K562 (cell line): ENCODE results near the gene VWA7. TPM values are rescaled to one million over a fixed set of nuclear protein-coding genes. Genes with fewer than 3 reads are reported as not detected.

Source experiments
- BMI1 ChIP-seq: fragments of 150-350 bp; IDR thresholded peaks from 2 replicates; pipeline ENCODE4 v1.6.1; 2014; ENCODE audit warnings: low read length
- CBFA2T2 ChIP-seq: fragments of 450-650 bp; conservative IDR thresholded peaks from 2 replicates; pipeline ENCODE4 v1.6.1; 2017; ENCODE audit warnings: mild to moderate bottlenecking
- CBX2 ChIP-seq: fragments of 200-600 bp; sonication (generic); IDR thresholded peaks from one replicate; pipeline ENCODE4 v1.6.1; 2012; ENCODE audit warnings: mild to moderate bottlenecking, low read length, inconsistent platforms; ENCODE audit not compliant: insufficient read depth, poor library complexity, severe bottlenecking
- CREBBP ChIP-seq: IDR thresholded peaks from one replicate; pipeline ENCODE4 v1.6.1; 2012; ENCODE audit warnings: low read depth, mild to moderate bottlenecking, control low read depth, inconsistent platforms, low read length
- E2F8 ChIP-seq: fragments of 450-650 bp; IDR thresholded peaks from 2 replicates; pipeline ENCODE4 v1.7.1; 2018; ENCODE audit warnings: mild to moderate bottlenecking, low read depth; ENCODE audit not compliant: partially characterized antibody
- HDGF ChIP-seq: fragments of 450-650 bp; IDR thresholded peaks from 2 replicates; pipeline ENCODE4 v1.6.1; 2016
- HMG20B ChIP-seq: fragments of 250-450 bp; sonication (Bioruptor Pico); IDR thresholded peaks from 2 replicates; pipeline ENCODE4 v1.5.0; 2021; ENCODE audit warnings: mild to moderate bottlenecking
- KLF6 ChIP-seq: fragments of 250-450 bp; sonication (Bioruptor Pico); IDR thresholded peaks from 2 replicates; pipeline ENCODE4 v1.4.0; 2020; ENCODE audit warnings: mild to moderate bottlenecking, moderate library complexity, borderline replicate concordance
- MXI1 ChIP-seq: IDR thresholded peaks from 2 replicates; pipeline ENCODE4 v1.6.1; 2011; ENCODE audit warnings: low read depth, mild to moderate bottlenecking, improper control_type of control experiment, low read length
- PHF20 ChIP-seq: fragments of 450-650 bp; IDR thresholded peaks from 2 replicates; pipeline ENCODE4 v1.6.1; 2018; ENCODE audit not compliant: partially characterized antibody
- POLR2AphosphoS2 ChIP-seq: IDR thresholded peaks from 2 replicates; pipeline ENCODE4 v1.6.1; 2012; ENCODE audit warnings: low read length, improper control_type of control experiment
- POLR2H ChIP-seq: IDR thresholded peaks from 2 replicates; pipeline ENCODE4 v1.6.1; 2016; ENCODE audit warnings: missing genetic modification characterization, low read depth, mild to moderate bottlenecking, control low read depth, missing compliant biosample characterization, moderate library complexity
- RBBP5 ChIP-seq: fragments of 200-600 bp; sonication (generic); IDR thresholded peaks from 2 replicates; pipeline ENCODE4 v1.6.1; 2012; ENCODE audit warnings: borderline replicate concordance, mild to moderate bottlenecking, low read length, control low read depth, inconsistent platforms; ENCODE audit not compliant: insufficient read depth, poor library complexity, severe bottlenecking
- RBM22 ChIP-seq: fragments of 200-400 bp; formaldehyde crosslinking; IDR thresholded peaks from 2 replicates; pipeline ENCODE4 v1.6.1; 2018; ENCODE audit warnings: low read length, low read depth; ENCODE audit not compliant: poor library complexity, severe bottlenecking
- SMARCE1 ChIP-seq: fragments of 450-650 bp; IDR thresholded peaks from 2 replicates; pipeline ENCODE4 v1.7.1; 2016; ENCODE audit warnings: mild to moderate bottlenecking
- ZBTB5 ChIP-seq: fragments of 450-650 bp; IDR thresholded peaks from 2 replicates; pipeline ENCODE4 v1.6.1; 2017; ENCODE audit warnings: antibody characterized with exemption
- ZC3H11A ChIP-seq: IDR thresholded peaks from 2 replicates; pipeline ENCODE4 v1.6.1; 2012; ENCODE audit warnings: low read depth, low read length, improper control_type of control experiment
- ZC3H4 ChIP-seq: sonication (generic); formaldehyde crosslinking; IDR thresholded peaks from 2 replicates; pipeline ENCODE4 v1.9.0; 2021; ENCODE audit warnings: missing genetic modification reagents, borderline replicate concordance
- ZFP1 ChIP-seq: fragments of 450-650 bp; formaldehyde crosslinking; IDR thresholded peaks from 2 replicates; pipeline ENCODE4 v1.4.0; 2020; ENCODE audit warnings: mild to moderate bottlenecking, mixed read lengths
- ZNF583 ChIP-seq: fragments of 250-450 bp; sonication (Bioruptor Pico); IDR thresholded peaks from 2 replicates; pipeline ENCODE4 v1.4.0; 2020
- polyA plus RNA-seq, 8 experiments: library from polyadenylated mRNA; depleted of rRNA in 4 of 8; stranded (reverse) in 5 of 8; unstranded in 3 of 8; fragments of >200 nt; fragmentation: Nextera tagmentation in 2 of 8; fragmentation: Illumina TruSeq in 1 of 8; extraction: Ambion mirVana in 2 of 8; extraction: Trizol in 1 of 8; gene quantifications; 2 replicates each; pipeline versions ENCODE4 v1.2.1 to v1.2.3, GENCODE V29; 2011 to 2014; ENCODE audit warnings: inconsistent platforms in 1 of 8, missing spikeins in 1 of 8
- total RNA-seq, 7 experiments: library from RNA; depleted of rRNA in 6 of 7; stranded (reverse); fragments of >200 nt in 6 of 7; fragmentation: Illumina TruSeq in 2 of 7; extraction: Trizol in 2 of 7; gene quantifications; 2 replicates each; pipeline versions ENCODE4 v1.2.1 to v1.2.3, GENCODE V29; 2011 to 2021; ENCODE audit warnings: low replicate concordance in 1 of 7

VWA7 gene
- total and polyA plus RNA-seq, 9 of the 15 experiments (the other 6 are each of a cell fraction or from before 2014, with no cell fraction given): 0.18 to 2.9 (median 0.95) TPM

DNA sequence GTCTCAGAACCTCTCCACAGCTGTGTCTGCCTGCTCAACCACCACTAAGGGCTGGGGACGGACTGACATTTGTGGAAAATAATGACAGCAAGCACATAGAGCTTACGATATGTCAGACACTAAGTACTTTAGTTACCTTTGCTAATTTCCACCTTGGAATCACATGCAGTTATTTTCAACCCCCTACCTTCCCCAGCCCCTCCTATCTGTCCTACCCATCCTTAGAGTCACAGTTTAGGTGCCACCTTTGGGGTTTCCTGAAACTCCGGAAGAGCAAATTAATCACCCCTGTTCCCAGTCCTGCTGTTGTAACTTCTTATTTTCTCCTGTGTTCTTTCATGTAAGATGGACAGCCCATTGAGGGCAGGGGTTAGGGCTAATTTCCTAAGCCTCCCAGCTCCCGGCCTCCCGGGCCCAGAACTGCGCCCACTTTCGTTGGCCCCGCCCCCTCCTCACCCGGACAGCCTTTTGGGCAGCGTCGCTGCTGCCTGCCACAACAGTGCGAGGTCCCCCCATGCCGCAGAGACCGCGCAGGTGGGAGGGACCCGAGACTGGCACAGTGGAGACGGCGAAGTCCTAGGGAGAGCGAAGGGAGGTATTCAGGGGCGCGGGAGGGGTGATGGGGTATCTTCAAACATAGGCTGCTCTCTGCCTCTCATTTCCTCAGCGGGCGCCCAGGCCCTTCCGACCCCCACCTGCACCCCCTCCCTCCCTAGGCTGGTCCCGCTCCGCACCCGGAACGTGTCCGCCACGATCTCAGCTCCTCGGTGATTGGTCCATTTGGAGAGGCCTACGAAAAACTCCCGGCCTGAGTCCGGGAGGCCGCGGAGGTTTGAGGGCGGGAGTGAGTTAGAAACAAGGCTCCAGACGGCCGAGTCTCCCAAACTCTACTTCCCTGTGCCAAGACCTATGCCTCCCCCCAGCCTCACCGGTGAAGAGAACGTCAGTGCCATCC, 49.1 kb downstream of the VWA7 start (continued):
- TF ChIP-seq ZBTB5: no peak
- TF ChIP-seq POLR2H (tag): no peak
- no peak for TF ChIP-seq MXI1
- TF ChIP-seq RBBP5: peak; percentile 26
- TF ChIP-seq KLF6 (CRISPR knock-in tag): 0 out of 2 replicates have a peak, but pooled peaks have one; percentile 2
- TF ChIP-seq SMARCE1: peak; percentile 6; the same call in 1 of the 2 replicates
- no peak for TF ChIP-seq CBX2
- no peak for TF ChIP-seq HMG20B
- no peak for TF ChIP-seq ZFP1 (CRISPR knock-in tag)
- TF ChIP-seq CBFA2T2: no peak
- no peak for TF ChIP-seq BMI1
- no peak for TF ChIP-seq PHF20
- no peak for TF ChIP-seq HDGF
- peak; percentile 87 for TF ChIP-seq RBM22
- TF ChIP-seq CREBBP: no peak
- no peak; the same call in 1 of the 2 replicates for TF ChIP-seq ZNF583
- TF ChIP-seq ZC3H4 (CRISPR knock-in tag): no peak
- TF ChIP-seq POLR2AphosphoS2: no peak
- TF ChIP-seq E2F8: no peak
- no peak for TF ChIP-seq ZC3H11A
